OCI-M2 (cell line): ENCODE measurements around the gene WDR46.

Source experiments
- DNase-seq: peaks from one replicate; lab custom pipeline; 2025; ENCODE audit not compliant: unreplicated experiment; lab: John Stamatoyannopoulos, UW

The WDR46 gene

GRCh38 chr6:33288921-33289783 lies at the start of gene WDR46, which contains the start of gene PFDN6:
Gene WDR46, minus strand, starts transcription at chr6:33289239. Its CDS starts 69 bp downstream, at chr6:33289170.
Gene PFDN6, plus strand, starts transcription at chr6:33289601. Its CDS starts 256 bp downstream, at chr6:33289857.
- DNase-seq: peak; percentile 92

GRCh38 chr6:33336495-33336894 lies 47.5 kb upstream of the WDR46 start:
- no peak for DNase-seq

- DNase-seq: no peak
These were observed 46.9 kb upstream of the WDR46 start for GRCh38 chr6:33335916-33336315.

GRCh38 chr6:33333666-33334065 lies 44.6 kb upstream of the WDR46 start:
- no peak for DNase-seq

GRCh38 chr6:33330736-33331135 lies 41.7 kb upstream of the WDR46 start:
- no peak for DNase-seq

- DNase-seq: no peak
These were observed 40.0 kb upstream of the WDR46 start for GRCh38 chr6:33329058-33329457.

- no peak for DNase-seq
These were observed 35.1 kb upstream of the WDR46 start for GRCh38 chr6:33324125-33324524.

GRCh38 chr6:33323623-33323948 lies 34.5 kb upstream of the WDR46 start:
- no peak for DNase-seq

GRCh38 chr6:33321227-33321626 lies 32.2 kb upstream of the WDR46 start:
- DNase-seq: no peak

- no peak for DNase-seq
These were observed 31.5 kb upstream of the WDR46 start for GRCh38 chr6:33320315-33321181.

GRCh38 chr6:33319939-33320314 lies 30.9 kb upstream of the WDR46 start:
- no peak for DNase-seq

GRCh38 chr6:33318426-33319073 lies 29.5 kb upstream of the WDR46 start:
- DNase-seq: no peak

GRCh38 chr6:33317669-33318425 lies 28.8 kb upstream of the WDR46 start, which contains the start of gene ZBTB22:
Gene ZBTB22, minus strand, starts transcription at chr6:33317744. Its CDS starts 828 bp downstream, at chr6:33316916.
- peak; percentile 95 for DNase-seq

- no peak for DNase-seq
These were observed 28.3 kb upstream of the WDR46 start for GRCh38 chr6:33317419-33317668.

GRCh38 chr6:33316603-33317418 lies 27.8 kb upstream of the WDR46 start:
- DNase-seq: no peak

- no peak for DNase-seq
These were observed 27.0 kb upstream of the WDR46 start for GRCh38 chr6:33315793-33316602.

GRCh38 chr6:33314943-33315792 lies 26.1 kb upstream of the WDR46 start:
- no peak for DNase-seq

- peak; percentile 38 for DNase-seq
These were observed 25.5 kb upstream of the WDR46 start for GRCh38 chr6:33314515-33314942.
